Karpas-422 (cell line): ENCODE data around the gene CDT1. TPM values are rescaled to one million over a fixed set of nuclear protein-coding genes. Genes with fewer than 3 reads are reported as not detected.

Experiments
- DNase-seq: peaks from one replicate; pipeline ENCODE4 v3.0.0-alpha.2; 2015
- H2AFZ ChIP-seq: fragments of 200-600 bp; sonication (generic); 2 replicates; pipeline ENCODE4 v1.6.1; 2014; ENCODE audit warnings: antibody characterized with exemption, low read length, mixed read lengths
- H3K27ac ChIP-seq: fragments of 200-600 bp; sonication (generic); 2 replicates; pipeline ENCODE4 v1.5.1; 2014; ENCODE audit warnings: mild to moderate bottlenecking, low read length, moderate library complexity
- H3K27me3 ChIP-seq: fragments of 200-600 bp; sonication (generic); 2 replicates; pipeline ENCODE4 v1.6.1; 2014; ENCODE audit warnings: low read length, mixed read lengths
- H3K36me3 ChIP-seq: fragments of 200-600 bp; sonication (generic); 2 replicates; pipeline ENCODE4 v1.6.1; 2014; ENCODE audit warnings: low read length, mixed read lengths; ENCODE audit not compliant: insufficient read depth
- H3K4me1 ChIP-seq: fragments of 200-600 bp; sonication (generic); 2 replicates; pipeline ENCODE4 v1.6.1; 2014; ENCODE audit warnings: mild to moderate bottlenecking, low read length, mixed read lengths
- H3K4me2 ChIP-seq: fragments of 200-600 bp; sonication (generic); 2 replicates; pipeline ENCODE4 v1.6.1; 2014; ENCODE audit warnings: low read length, low read depth, mild to moderate bottlenecking; ENCODE audit not compliant: poor library complexity, severe bottlenecking
- H3K4me3 ChIP-seq: fragments of 200-600 bp; sonication (generic); 2 replicates; pipeline ENCODE4 v1.5.1; 2014; ENCODE audit warnings: mild to moderate bottlenecking, antibody characterized with exemption, low read length, mixed read lengths
- H3K79me2 ChIP-seq: fragments of 200-600 bp; sonication (generic); 2 replicates; pipeline ENCODE4 v1.6.1; 2014; ENCODE audit warnings: mild to moderate bottlenecking, low read length, mixed read lengths
- H3K9ac ChIP-seq: fragments of 200-600 bp; sonication (generic); 2 replicates; pipeline ENCODE4 v1.6.0; 2014; ENCODE audit warnings: low read length
- H3K9me2 ChIP-seq: fragments of 200-600 bp; sonication (generic), shearing (Covaris generic); replicated peaks from 2 replicates; pipeline ENCODE4 v1.6.0; 2014; ENCODE audit warnings: mild to moderate bottlenecking, low read length, moderate library complexity; ENCODE audit not compliant: insufficient read depth
- H3K9me3 ChIP-seq: fragments of 300-700, 200-600 bp; sonication (generic); 2 replicates; pipeline ENCODE4 v1.6.1; 2014; ENCODE audit warnings: low read length, mixed read lengths
- H4K20me1 ChIP-seq: fragments of 200-600 bp; sonication (generic); 2 replicates; pipeline ENCODE4 v1.6.1; 2014; ENCODE audit warnings: mild to moderate bottlenecking, antibody characterized with exemption, low read length, low read depth; ENCODE audit not compliant: insufficient read depth
- total RNA-seq: library from RNA; depleted of rRNA; stranded (reverse); fragments of >200 nt; shearing (Covaris generic); gene quantifications from 2 replicates; pipeline ENCODE4 v1.2.3, GENCODE V29; 2014; ENCODE audit warnings: low replicate concordance

CDT1 gene
- total RNA-seq, 1 experiment from 2014 or later, result 20.4 TPM

DNA sequence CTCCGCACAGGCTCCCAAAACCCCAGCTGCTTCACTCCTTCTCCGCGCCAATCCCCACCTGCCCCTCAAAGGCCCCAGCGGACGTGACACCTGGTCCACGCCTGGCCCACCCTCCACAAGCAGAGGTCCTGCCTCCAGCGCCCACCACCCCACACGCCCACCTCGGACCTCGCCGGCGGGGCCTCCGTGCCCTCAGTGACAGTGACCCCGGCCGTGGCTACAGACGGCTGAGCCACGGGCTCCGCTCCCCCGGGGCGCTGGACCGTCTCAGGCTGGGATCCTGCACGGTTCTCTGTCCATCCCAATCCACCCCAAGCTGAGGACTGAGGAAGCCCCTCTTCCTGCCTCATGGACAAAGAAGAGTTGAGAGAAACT is 43.6 kb upstream of the CDT1 start:
- H3K36me3 ChIP-seq, result no peaks in the 10 kb centered on the region
- no peak overlapping the region for H3K4me2 ChIP-seq
- H3K27me3 ChIP-seq, result no peaks in the 10 kb centered on the region
- H3K4me3 ChIP-seq, result no peak overlapping the region
- no peaks in the 10 kb centered on the region for H4K20me1 ChIP-seq
- H3K4me1 ChIP-seq, result 0 out of 2 replicates have a peak, but pooled peaks cover 5% of the 10 kb centered on the region
- no peak overlapping the region for H2AFZ ChIP-seq
- H3K27ac ChIP-seq, result no peak overlapping the region
- DNase-seq, result no peak
- no peak overlapping the region for H3K9ac ChIP-seq
- H3K79me2 ChIP-seq, result no peaks in the 10 kb centered on the region
- H3K9me2 ChIP-seq, result no peaks in the 10 kb centered on the region
- H3K9me3 ChIP-seq, result no peaks in the 10 kb centered on the region

DNA sequence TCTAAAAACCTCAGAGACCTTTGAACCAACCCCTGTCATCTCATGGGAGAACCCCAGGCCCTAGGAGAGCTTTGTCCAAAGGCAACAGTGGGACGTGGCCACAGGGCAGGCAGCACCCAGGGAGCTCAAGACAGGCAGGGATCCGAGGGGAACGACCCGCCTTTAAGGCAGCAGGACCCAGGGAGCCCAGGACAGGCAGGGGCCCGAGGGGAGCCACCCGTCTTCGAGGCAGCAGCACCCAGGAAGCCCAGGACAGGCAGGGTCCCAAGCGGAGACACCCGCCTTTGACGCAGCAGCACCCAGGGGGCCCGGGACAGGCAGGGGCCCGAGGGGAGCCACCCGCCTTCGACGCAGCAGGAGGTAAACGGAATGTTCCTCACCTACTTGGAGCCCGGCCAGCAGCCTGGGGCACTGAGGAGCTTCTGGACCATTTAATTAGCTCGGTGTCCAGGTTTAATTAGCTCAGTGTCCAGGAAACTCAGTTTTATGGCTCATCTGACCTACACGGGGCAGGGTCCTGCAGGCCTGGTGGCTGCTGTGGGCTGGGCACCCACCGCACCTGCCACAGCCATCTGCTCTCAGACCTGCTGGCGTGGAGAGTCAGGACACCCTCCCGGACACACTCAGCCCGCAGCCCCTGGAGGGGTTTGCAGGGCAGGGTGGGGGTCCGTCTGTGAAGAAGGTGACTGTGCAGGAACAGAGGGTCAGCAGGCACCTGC is 43.0 kb upstream of the CDT1 start:
- H4K20me1 ChIP-seq, result no peaks in the 10 kb centered on the region
- H3K4me3 ChIP-seq, result no peak overlapping the region
- H3K9ac ChIP-seq, result no peak overlapping the region
- no peaks in the 10 kb centered on the region for H3K9me3 ChIP-seq
- H3K27ac ChIP-seq, result no peak overlapping the region
- H3K9me2 ChIP-seq, result no peaks in the 10 kb centered on the region
- no peaks in the 10 kb centered on the region for H3K79me2 ChIP-seq
- H3K36me3 ChIP-seq, result no peaks in the 10 kb centered on the region
- no peak overlapping the region for H3K4me2 ChIP-seq
- H2AFZ ChIP-seq, result no peak overlapping the region
- 0 out of 2 replicates have a peak, but pooled peaks cover 5% of the 10 kb centered on the region for H3K4me1 ChIP-seq
- no peaks in the 10 kb centered on the region for H3K27me3 ChIP-seq
- DNase-seq, result no peak

DNA sequence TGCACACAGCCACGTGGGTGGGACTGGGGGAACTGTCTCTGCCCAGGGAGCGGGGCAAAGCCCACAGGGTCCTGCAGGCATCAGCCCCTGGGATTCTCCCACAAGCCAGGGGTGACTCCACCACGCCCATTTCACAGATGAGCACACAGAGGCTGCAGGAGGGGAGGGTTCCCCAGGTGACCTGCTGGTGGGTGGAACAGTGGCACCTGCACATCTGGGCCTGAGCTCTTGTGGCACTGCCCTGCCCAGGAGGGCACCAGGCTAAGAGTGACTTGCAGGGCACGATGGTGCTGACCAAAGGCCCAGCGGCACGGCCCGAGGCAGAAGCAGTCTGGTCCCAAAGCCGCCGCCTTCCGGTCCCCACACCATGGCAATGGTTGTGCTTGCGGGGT is 42.5 kb upstream of the CDT1 start:
- H3K27me3 ChIP-seq, result no peaks in the 10 kb centered on the region
- H3K4me2 ChIP-seq, result no peak overlapping the region
- no peaks in the 10 kb centered on the region for H3K79me2 ChIP-seq
- no peaks in the 10 kb centered on the region for H3K9me3 ChIP-seq
- no peaks in the 10 kb centered on the region for H3K9me2 ChIP-seq
- H3K27ac ChIP-seq, result no peak overlapping the region
- H3K4me3 ChIP-seq, result no peak overlapping the region
- H3K36me3 ChIP-seq, result no peaks in the 10 kb centered on the region
- no peaks in the 10 kb centered on the region for H4K20me1 ChIP-seq
- no peak for DNase-seq
- H3K4me1 ChIP-seq, result 0 out of 2 replicates have a peak, but pooled peaks cover 5% of the 10 kb centered on the region
- H3K9ac ChIP-seq, result no peak overlapping the region
- H2AFZ ChIP-seq, result no peak overlapping the region

DNA sequence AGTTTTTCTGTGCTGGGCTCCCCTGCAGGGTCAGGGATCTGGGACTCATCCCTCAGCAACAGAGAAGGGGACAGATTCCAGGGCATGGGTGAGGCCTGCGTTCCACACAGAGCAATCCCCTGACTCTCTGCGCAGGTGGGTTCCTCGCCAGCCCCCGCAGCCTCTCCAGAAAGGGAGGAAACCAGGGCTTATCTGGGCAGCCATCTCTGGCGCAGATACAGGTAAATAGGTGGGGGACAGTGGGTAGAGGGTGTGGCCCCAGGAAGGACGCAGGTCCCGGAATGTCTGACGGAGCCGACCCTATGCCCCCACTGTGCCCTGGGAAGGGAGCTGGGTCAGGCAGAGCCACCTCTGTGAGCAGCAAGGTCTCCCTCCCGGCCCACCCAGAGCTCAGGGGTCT is 41.8 kb upstream of the CDT1 start:
- H3K4me1 ChIP-seq, result 0 out of 2 replicates have a peak, but pooled peaks cover 5% of the 10 kb centered on the region
- no peak overlapping the region for H3K4me2 ChIP-seq
- DNase-seq, result no peak
- H4K20me1 ChIP-seq, result no peaks in the 10 kb centered on the region
- H3K9me2 ChIP-seq, result no peaks in the 10 kb centered on the region
- no peaks in the 10 kb centered on the region for H3K9me3 ChIP-seq
- H3K27me3 ChIP-seq, result no peaks in the 10 kb centered on the region
- no peak overlapping the region for H3K9ac ChIP-seq
- H3K79me2 ChIP-seq, result no peaks in the 10 kb centered on the region
- H3K4me3 ChIP-seq, result no peak overlapping the region
- no peaks in the 10 kb centered on the region for H3K36me3 ChIP-seq
- H2AFZ ChIP-seq, result no peak overlapping the region
- H3K27ac ChIP-seq, result no peak overlapping the region

DNA sequence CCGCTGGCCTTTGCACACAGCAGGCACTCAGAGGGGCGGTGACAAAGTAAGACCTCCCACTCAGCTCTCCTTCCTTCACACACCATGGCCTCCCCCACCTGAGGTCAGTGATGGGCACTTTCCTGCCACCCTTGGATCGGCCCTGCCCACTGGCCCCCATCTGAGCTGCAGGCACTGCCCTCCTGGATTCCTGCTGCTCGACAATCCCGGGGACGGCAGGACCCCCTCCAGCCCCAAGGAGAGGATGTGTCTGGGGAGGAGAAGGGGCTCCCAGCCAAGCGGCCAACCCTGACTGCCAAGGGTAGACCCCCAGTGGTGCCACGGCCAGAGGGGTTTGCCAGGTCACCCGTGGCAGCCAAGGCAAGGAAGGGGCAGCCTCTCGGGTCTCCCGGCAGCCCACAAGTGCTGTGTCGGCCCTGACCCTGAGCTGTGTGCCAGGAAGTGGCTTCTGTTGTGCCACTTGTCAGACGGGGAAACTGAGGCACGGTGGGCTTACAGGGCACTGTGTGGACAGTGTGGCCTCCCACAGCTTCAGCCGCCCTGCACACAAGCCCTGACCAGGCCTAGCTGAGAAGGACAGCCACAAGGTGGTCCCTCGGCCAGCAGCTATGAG is 41.2 kb upstream of the CDT1 start:
- H3K27ac ChIP-seq, result no peak overlapping the region
- 0 out of 2 replicates have a peak, but pooled peaks cover 5% of the 10 kb centered on the region for H3K4me1 ChIP-seq

DNA sequence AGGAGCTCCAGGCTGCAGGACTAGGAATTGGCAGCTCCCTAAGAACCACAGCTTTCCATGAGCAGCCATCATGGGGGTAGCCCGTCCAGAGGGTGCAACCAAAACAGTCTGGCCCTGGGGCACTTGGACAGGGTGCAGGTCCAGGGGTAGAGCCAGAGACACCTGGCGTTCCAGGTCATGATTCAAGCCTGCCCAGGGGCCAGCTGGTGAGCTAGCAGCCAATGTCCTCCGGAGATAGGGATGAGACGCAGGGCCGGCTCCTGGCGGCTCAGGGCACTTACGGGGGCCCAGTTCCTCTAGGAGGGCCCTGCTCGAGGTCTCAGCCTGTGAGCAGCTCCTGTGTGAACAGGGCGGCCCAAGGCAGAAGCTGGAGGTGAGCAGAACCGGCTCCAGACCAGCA is 40.6 kb upstream of the CDT1 start:
- H4K20me1 ChIP-seq, result no peaks in the 10 kb centered on the region
- DNase-seq, result no peak
- no peaks in the 10 kb centered on the region for H3K9me2 ChIP-seq
- no peak overlapping the region for H3K27ac ChIP-seq
- H2AFZ ChIP-seq, result no peak overlapping the region
- no peaks in the 10 kb centered on the region for H3K9me3 ChIP-seq
- no peaks in the 10 kb centered on the region for H3K36me3 ChIP-seq
- H3K4me2 ChIP-seq, result no peak overlapping the region
- H3K79me2 ChIP-seq, result no peaks in the 10 kb centered on the region
- H3K27me3 ChIP-seq, result no peaks in the 10 kb centered on the region
- no peak overlapping the region for H3K4me3 ChIP-seq
- 0 out of 2 replicates have a peak, but pooled peaks cover 5% of the 10 kb centered on the region for H3K4me1 ChIP-seq
- H3K9ac ChIP-seq, result no peak overlapping the region

More for the DNA sequence above, 41.2 kb upstream of the CDT1 start:
- H2AFZ ChIP-seq, result no peak overlapping the region
- H3K9me3 ChIP-seq, result no peaks in the 10 kb centered on the region
- no peak for DNase-seq
- H3K79me2 ChIP-seq, result no peaks in the 10 kb centered on the region
- H3K27me3 ChIP-seq, result no peaks in the 10 kb centered on the region
- H3K4me2 ChIP-seq, result no peak overlapping the region
- no peaks in the 10 kb centered on the region for H3K9me2 ChIP-seq
- no peaks in the 10 kb centered on the region for H4K20me1 ChIP-seq
- H3K4me3 ChIP-seq, result no peak overlapping the region
- no peak overlapping the region for H3K9ac ChIP-seq
- H3K36me3 ChIP-seq, result no peaks in the 10 kb centered on the region

DNA sequence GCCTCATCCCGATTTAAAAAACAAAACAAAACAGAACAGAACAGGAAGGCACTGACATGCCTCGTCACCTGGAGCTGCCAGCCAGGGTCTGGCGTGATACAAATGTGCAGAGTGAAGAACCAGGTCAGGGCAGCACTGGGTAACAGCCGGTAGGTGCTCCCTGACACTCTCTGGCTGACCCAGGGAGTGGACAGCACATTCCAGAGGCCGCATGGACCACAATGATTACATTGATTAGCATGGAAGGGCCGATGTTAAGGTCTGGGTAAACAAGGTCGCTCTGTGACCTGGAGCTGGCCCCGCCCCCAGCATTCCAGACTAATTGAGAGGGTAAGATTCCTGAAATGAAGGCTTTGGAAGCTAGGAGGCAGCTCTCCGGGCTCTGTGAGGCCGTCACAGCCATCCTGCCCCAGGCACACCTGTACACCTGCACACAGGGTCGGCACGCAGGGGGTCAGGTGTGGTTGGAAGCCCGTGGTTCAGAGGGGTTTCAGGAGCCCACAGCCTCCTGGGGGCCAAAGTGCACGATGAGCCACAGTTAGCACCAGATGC is 40.0 kb upstream of the CDT1 start:
- H3K4me3 ChIP-seq, result no peak overlapping the region
- H3K4me2 ChIP-seq, result no peak overlapping the region
- H3K9me3 ChIP-seq, result no peaks in the 10 kb centered on the region
- H3K9ac ChIP-seq, result no peak overlapping the region
- no peak overlapping the region for H2AFZ ChIP-seq
- H3K9me2 ChIP-seq, result no peaks in the 10 kb centered on the region
- no peaks in the 10 kb centered on the region for H3K27me3 ChIP-seq
- no peaks in the 10 kb centered on the region for H3K36me3 ChIP-seq
- H3K4me1 ChIP-seq, result 0 out of 2 replicates have a peak, but pooled peaks cover 5% of the 10 kb centered on the region
- no peaks in the 10 kb centered on the region for H3K79me2 ChIP-seq
- no peaks in the 10 kb centered on the region for H4K20me1 ChIP-seq
- no peak for DNase-seq
- no peak overlapping the region for H3K27ac ChIP-seq

DNA sequence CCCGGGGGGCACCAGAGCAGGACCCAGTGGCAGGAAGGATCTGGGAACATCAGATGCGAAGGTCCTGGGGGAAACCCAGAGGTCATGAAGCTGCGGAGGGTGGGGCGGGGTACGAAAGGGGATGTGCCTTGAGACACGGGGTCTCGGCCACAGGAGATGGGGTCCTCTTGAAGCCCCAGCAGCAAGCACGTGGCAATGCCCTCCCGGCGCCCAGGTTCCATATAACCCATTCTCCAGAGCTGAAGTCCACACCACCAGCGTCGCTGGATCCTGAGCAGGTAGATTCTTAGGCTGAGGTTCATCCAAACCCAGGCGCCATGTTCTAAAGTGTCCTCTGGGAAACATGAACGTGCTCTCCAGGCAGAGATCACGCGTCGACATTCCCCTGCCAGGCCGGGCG is 39.5 kb upstream of the CDT1 start:
- Histone ChIP-seq H3K27me3 (no peaks in the 10 kb centered on the region), H3K4me1 (0 out of 2 replicates have a peak, but pooled peaks cover 5% of the 10 kb centered on the region), H3K36me3 (no peaks in the 10 kb centered on the region), H3K79me2 (no peaks in the 10 kb centered on the region), H3K9me2 (no peaks in the 10 kb centered on the region), H3K27ac (no peak overlapping the region), H2AFZ (no peak overlapping the region), H3K4me2 (no peak overlapping the region), H3K9ac (no peak overlapping the region), H4K20me1 (no peaks in the 10 kb centered on the region), H3K4me3 (no peak overlapping the region), H3K9me3 (no peaks in the 10 kb centered on the region)
- DNase-seq, result no peak
